Activated CD8-positive, alpha-beta memory T cell treated with anti-CD3 and anti-CD28 coated beads for 1 hour (primary cell): ENCODE data around the gene MRPL18.

Experiments used
- DNase-seq, 2 donors: peaks; one replicate each; pipeline ENCODE4 v3.0.0-alpha.2; 2020; ENCODE audit warnings: low read depth in 1 of 2; ENCODE audit errors: extremely low read depth in 1 of 2

MRPL18 gene

DNA sequence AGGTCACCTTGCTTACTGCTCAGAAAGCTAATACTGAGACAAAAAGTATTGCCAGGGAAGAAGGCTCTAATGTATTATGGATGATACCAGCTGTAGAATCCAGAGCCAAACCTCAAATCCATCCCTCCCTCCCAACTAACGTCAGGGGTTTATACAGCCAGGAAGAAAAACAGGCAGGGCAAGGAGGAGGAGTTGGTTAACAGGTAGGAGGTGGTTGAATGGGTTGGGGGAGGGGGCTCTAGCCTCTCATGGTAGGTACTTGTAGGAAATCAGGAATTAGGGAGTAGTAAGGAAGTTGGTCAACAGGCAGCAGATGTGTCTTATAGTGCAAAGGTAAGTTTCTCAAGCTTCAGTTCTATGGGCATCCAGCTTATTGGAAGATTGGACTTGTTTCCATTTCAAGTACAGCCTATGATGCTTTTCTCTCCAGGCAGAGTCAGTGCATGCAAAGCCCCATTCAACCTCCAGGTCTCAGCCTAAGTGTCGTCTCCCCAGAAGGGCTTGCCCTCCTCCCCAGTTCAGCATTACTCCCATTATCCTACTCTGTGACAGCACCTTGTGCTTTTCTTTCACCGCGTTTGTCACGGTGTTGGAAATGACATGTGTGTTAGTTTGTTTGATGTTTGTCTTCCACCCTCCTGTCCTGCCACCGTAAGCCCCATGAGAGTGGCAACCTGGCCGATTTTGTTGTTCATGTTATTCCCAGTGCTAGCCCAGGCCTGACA, 47.9 kb downstream of the MRPL18 start:
- DNase-seq = no peak

DNA sequence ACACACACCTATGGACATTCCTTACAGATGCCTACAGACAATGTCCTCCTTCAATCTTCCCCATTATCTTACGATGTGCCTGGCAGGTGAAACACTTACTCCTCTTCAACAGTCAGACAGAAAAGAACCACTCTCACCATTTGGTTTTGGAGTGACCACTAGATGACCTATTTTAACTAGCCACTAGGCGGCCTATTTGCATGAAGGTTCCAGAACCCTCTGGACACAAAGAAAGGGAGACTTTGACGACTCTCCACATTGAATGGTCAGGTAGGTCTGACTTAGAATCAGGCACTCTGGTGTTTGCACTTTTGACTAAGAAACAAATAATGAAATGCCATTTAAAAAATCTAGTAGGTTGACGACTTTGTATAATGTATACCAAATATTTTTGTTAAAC, 51.8 kb downstream of the MRPL18 start:
- DNase-seq = no peak

DNA sequence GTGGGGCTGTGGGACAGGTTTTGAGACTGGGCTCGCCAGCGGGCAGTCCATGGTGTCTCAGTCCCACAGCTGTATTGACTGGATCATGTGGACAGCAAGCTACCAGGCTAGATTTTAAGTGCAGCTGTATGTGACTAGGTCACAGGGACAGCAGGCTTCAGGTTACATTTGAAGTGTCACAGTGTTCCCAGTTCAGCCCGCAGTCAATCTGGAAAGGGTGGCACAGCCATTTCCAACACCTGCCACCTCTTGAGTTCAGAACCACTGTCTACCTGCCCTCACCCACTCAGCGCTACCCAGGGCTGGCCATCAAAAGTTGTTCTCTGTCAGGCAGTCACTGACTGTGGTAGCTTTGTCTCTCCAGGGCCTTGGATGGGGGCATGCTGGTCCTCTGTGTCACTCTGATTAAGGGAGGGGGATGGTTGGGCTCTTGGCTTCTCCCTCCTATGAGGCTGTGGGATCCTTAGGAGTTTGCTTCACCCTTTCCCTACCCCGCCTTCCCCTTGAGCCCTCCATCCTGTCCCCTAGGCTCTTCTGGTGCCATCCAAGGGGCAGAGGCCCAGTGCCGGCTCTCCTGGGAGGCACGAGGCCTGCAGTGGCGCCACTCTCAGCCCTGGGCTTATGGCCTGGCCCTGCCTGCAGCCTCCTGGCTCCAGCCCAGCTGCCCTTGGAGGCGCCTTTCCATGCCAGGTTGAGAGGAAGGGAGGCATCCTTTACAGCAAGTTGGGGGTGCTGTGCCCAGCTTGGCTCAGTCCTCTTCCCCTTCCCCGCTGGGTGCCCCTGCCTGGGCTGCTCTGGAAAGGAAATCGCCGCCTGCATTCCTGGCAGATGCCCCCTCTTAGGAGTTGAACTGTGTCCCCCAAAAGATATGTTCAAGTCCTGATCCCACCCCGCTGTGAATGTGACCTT, 54.7 kb downstream of the MRPL18 start:
- no peak for DNase-seq
